SK-N-SH (cell line): ENCODE data around the gene ACER3. TPM values are rescaled to one million over a fixed set of nuclear protein-coding genes. Genes with fewer than 3 reads are reported as not detected.

Experiments used
- CTCF ChIA-PET: fragments of 300-600, 350-600 bp; formaldehyde crosslinking; extraction: SDS; loops from one replicate; lab custom pipeline; 2021; lab: Yijun Ruan, JAX
- POLR2A ChIA-PET: fragments of 350-600 bp; sonication (Branson Sonifier 250); formaldehyde crosslinking; extraction: SDS; loops from one replicate; lab custom pipeline; 2020; ENCODE audit warnings: antibody characterized with exemption, inconsistent platforms; lab: Yijun Ruan, JAX
- DNase-seq: peaks from one replicate; pipeline ENCODE4 v3.0.0; 2012
- H2AFZ ChIP-seq: fragments of 200-600 bp; sonication (generic); 2 replicates; pipeline ENCODE4 v1.8.1; 2016; ENCODE audit warnings: antibody characterized with exemption, mild to moderate bottlenecking, low read depth
- H3F3A ChIP-seq: fragments of 200-600 bp; sonication (generic); replicated peaks from 2 replicates; pipeline ENCODE3; 2016; ENCODE audit warnings: antibody characterized with exemption, mild to moderate bottlenecking; ENCODE audit not compliant: insufficient read depth
- H3K27ac ChIP-seq, 2 experiments: fragments of 200-500 bp in 1 of 2; fragments of 200-600 bp in 1 of 2; sonication (Bioruptor generic) in 1 of 2; sonication (generic), shearing (Covaris generic) in 1 of 2; 2 replicates each; pipeline versions ENCODE4 v1.5.1 to v1.6.1; 2014 to 2016; ENCODE audit warnings: low read depth in 2 of 2, inconsistent platforms in 1 of 2, low read length in 1 of 2, mild to moderate bottlenecking in 1 of 2, mixed read lengths in 1 of 2
- H3K27me3 ChIP-seq: fragments of 200-600 bp; sonication (generic), shearing (Covaris generic); 2 replicates; pipeline ENCODE4 v1.6.1; 2016; ENCODE audit warnings: mixed run types; ENCODE audit not compliant: insufficient read depth
- H3K36me3 ChIP-seq, 2 experiments: fragments of 200-500 bp in 1 of 2; fragments of 200-600 bp in 1 of 2; sonication (Bioruptor generic) in 1 of 2; sonication (generic) in 1 of 2; replicated peaks in 1 of 2; 2 replicates each; pipeline versions ENCODE3 to v1.5.1; 2014 to 2016; ENCODE audit warnings: low read length in 1 of 2, mild to moderate bottlenecking in 1 of 2; ENCODE audit not compliant: insufficient read depth in 2 of 2, control insufficient read depth in 1 of 2
- H3K4me1 ChIP-seq, 2 experiments: fragments of 200-500 bp in 1 of 2; fragments of 200-600 bp in 1 of 2; sonication (Bioruptor generic) in 1 of 2; sonication (generic), shearing (Covaris generic) in 1 of 2; 2 replicates each; pipeline versions ENCODE4 v1.5.1 to v1.6.1; 2014 to 2016; ENCODE audit warnings: low read depth in 1 of 2, low read length in 1 of 2, mixed run types in 1 of 2; ENCODE audit not compliant: insufficient read depth in 2 of 2, control insufficient read depth in 1 of 2
- H3K4me2 ChIP-seq: fragments of 200-600 bp; sonication (generic), shearing (Covaris generic); 2 replicates; pipeline ENCODE4 v1.6.1; 2017; ENCODE audit warnings: mixed run types
- H3K4me3 ChIP-seq, 2 experiments: fragments of 200-500 bp in 1 of 2; fragments of 200-600 bp in 1 of 2; sonication (Bioruptor generic) in 1 of 2; sonication (generic), shearing (Covaris generic) in 1 of 2; 2 replicates each; pipeline versions ENCODE4 v1.5.1 to v1.8.1; 2014 to 2016; ENCODE audit warnings: low read depth in 2 of 2, inconsistent platforms in 1 of 2, low read length in 1 of 2, mild to moderate bottlenecking in 1 of 2, mixed read lengths in 1 of 2, moderate library complexity in 1 of 2
- H3K79me2 ChIP-seq: fragments of 200-600 bp; sonication (generic); 2 replicates; pipeline ENCODE4 v1.8.1; 2017; ENCODE audit warnings: mild to moderate bottlenecking; ENCODE audit not compliant: insufficient read depth
- H3K9ac ChIP-seq: fragments of 200-600 bp; sonication (generic); 2 replicates; pipeline ENCODE4 v1.6.1; 2017; ENCODE audit warnings: mixed run types
- H3K9me2 ChIP-seq: fragments of 200-600 bp; sonication (generic); 2 replicates; pipeline ENCODE4 v1.6.1; 2017; ENCODE audit warnings: mixed run types
- H3K9me3 ChIP-seq: fragments of 200-600 bp; sonication (generic); 2 replicates; pipeline ENCODE4 v1.6.1; 2017; ENCODE audit warnings: mixed run types, mild to moderate bottlenecking, moderate library complexity
- H4K20me1 ChIP-seq: fragments of 200-600 bp; sonication (generic); 2 replicates; pipeline ENCODE4 v1.6.1; 2017; ENCODE audit warnings: mild to moderate bottlenecking, mixed run types; ENCODE audit not compliant: insufficient read depth
- CHD2 ChIP-seq: fragments of 150-350 bp; IDR thresholded peaks from 2 replicates; pipeline ENCODE4 v1.6.1; 2018; ENCODE audit warnings: low read length; ENCODE audit not compliant: partially characterized antibody
- ELF1 ChIP-seq: IDR thresholded peaks from 2 replicates; pipeline ENCODE4 v1.4.0; 2012
- FOSL2 ChIP-seq: IDR thresholded peaks from 2 replicates; pipeline ENCODE4 v1.4.0; 2012; ENCODE audit warnings: low read depth, mild to moderate bottlenecking, moderate library complexity, borderline replicate concordance
- GABPA ChIP-seq: IDR thresholded peaks from 2 replicates; pipeline ENCODE4 v1.4.0; 2012; ENCODE audit warnings: low read depth, mild to moderate bottlenecking
- JUND ChIP-seq: IDR thresholded peaks from 2 replicates; pipeline ENCODE4 v1.4.0; 2012
- MEF2A ChIP-seq: IDR thresholded peaks from 2 replicates; pipeline ENCODE4 v1.4.0; 2012; ENCODE audit warnings: low read depth, borderline replicate concordance
- MXI1 ChIP-seq: IDR thresholded peaks from 2 replicates; pipeline ENCODE4 v1.6.1; 2012; ENCODE audit warnings: mild to moderate bottlenecking, low read depth, low read length, improper control_type of control experiment
- POLR2AphosphoS5 ChIP-seq: IDR thresholded peaks from 2 replicates; pipeline ENCODE4 v1.6.1; 2012; ENCODE audit warnings: low read depth, low read length
- RAD21 ChIP-seq: IDR thresholded peaks from 2 replicates; pipeline ENCODE4 v1.6.1; 2012; ENCODE audit warnings: mild to moderate bottlenecking, low read length
- RCOR1 ChIP-seq: fragments of 150-350 bp; IDR thresholded peaks from 2 replicates; pipeline ENCODE4 v1.6.1; 2017; ENCODE audit warnings: antibody characterized with exemption, low read length
- RXRA ChIP-seq: IDR thresholded peaks from 2 replicates; pipeline ENCODE4 v1.4.0; 2012; ENCODE audit warnings: low read depth, mild to moderate bottlenecking, borderline replicate concordance
- SMC3 ChIP-seq: IDR thresholded peaks from 2 replicates; pipeline ENCODE4 v1.6.1; 2012; ENCODE audit warnings: low read depth, low read length, improper control_type of control experiment
- TAF1 ChIP-seq: IDR thresholded peaks from 2 replicates; pipeline ENCODE4 v1.6.1; 2012; ENCODE audit warnings: low read depth, mild to moderate bottlenecking, low read length, moderate library complexity, borderline replicate concordance
- WGBS: methylation state at CpG from one replicate; pipeline ENCODE4 v1.1.6; 2017; ENCODE audit warnings: low lambda C conversion rate; 5-methylcytosine and 5-hydroxymethylcytosine counted together
- polyA plus RNA-seq, 3 experiments: library from polyadenylated mRNA; depleted of rRNA; stranded (reverse); fragments of >200 nt; gene quantifications; 2 replicates each; pipeline ENCODE4 v1.2.3, GENCODE V29; 2012
- TF ChIP-seq, protein P1 (sequence below): IDR thresholded peaks from 2 replicates; pipeline ENCODE4 v1.4.0; 2012; ENCODE audit warnings: low read depth, borderline replicate concordance
- TF ChIP-seq, protein P2 (sequence below): IDR thresholded peaks from 2 replicates; pipeline ENCODE4 v1.4.0; 2012; ENCODE audit warnings: low read depth, borderline replicate concordance
- TF ChIP-seq, protein P3 (sequence below): fragments of 200-600 bp; sonication (generic); IDR thresholded peaks from 2 replicates; pipeline ENCODE4 v1.6.1; 2017; ENCODE audit warnings: antibody characterized with exemption, mild to moderate bottlenecking, moderate library complexity
- TF ChIP-seq, protein P4 (sequence below): IDR thresholded peaks from 2 replicates; pipeline ENCODE4 v1.4.0; 2012; ENCODE audit warnings: low read depth

Gene ACER3
- polyA plus RNA-seq, 1 of the 3 experiments (the other 2 are of a cell fraction): 5.4 TPM

DNA sequence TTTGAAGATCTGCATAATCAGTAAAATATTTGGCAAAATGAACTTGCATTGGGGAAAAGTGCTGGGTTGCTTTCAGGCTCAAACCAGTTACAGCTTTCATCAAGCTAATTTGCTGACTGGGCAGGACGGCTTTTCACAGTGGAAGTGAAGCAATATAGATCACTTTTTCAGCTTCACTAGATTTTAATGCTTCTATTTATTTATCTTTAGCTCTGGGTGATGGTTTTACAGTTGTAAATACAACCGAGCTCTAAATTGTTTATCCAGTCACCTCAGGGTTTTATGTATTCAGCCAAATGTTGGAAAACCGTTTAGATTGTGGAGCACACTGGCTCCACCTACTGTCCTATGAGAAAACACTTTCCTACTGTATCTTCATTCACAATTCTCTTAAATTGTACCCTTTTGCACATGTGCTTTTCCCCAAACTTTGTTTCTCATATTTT, 58.2 kb downstream of the ACER3 start (continued):
- TF ChIP-seq MEF2A: no peak
- TF ChIP-seq, all 33 proteins: peak for 4

DNA sequence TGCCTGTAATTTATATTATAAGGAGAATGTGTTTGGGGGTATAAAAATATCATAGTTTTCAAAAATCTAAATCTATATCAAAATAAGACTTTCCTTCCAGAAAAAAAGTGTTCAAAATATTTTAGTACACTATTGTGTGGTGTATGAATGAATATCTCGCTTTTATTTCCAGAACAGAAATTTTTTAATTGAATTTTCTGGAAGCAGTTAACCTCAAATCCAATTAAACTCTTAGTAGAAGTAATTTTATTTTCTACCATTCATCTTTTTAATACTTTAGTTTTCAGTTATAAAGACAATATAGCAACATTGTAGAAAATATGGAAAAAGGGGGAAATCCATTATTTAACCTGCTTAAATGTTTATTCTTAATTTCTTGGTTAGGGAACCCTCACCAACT, 58.7 kb downstream of the ACER3 start:
- TF ChIP-seq FOSL2 (no peak), RAD21 (no peak), GABPA (no peak), TAF1 (no peak), RXRA (no peak), RCOR1 (no peak)
- TF ChIP-seq, protein P1, sequence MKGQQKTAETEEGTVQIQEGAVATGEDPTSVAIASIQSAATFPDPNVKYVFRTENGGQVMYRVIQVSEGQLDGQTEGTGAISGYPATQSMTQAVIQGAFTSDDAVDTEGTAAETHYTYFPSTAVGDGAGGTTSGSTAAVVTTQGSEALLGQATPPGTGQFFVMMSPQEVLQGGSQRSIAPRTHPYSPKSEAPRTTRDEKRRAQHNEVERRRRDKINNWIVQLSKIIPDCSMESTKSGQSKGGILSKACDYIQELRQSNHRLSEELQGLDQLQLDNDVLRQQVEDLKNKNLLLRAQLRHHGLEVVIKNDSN: no peak
- TF ChIP-seq, protein P2, sequence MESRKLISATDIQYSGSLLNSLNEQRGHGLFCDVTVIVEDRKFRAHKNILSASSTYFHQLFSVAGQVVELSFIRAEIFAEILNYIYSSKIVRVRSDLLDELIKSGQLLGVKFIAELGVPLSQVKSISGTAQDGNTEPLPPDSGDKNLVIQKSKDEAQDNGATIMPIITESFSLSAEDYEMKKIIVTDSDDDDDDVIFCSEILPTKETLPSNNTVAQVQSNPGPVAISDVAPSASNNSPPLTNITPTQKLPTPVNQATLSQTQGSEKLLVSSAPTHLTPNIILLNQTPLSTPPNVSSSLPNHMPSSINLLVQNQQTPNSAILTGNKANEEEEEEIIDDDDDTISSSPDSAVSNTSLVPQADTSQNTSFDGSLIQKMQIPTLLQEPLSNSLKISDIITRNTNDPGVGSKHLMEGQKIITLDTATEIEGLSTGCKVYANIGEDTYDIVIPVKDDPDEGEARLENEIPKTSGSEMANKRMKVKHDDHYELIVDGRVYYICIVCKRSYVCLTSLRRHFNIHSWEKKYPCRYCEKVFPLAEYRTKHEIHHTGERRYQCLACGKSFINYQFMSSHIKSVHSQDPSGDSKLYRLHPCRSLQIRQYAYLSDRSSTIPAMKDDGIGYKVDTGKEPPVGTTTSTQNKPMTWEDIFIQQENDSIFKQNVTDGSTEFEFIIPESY: no peak
- H3K27me3 ChIP-seq: no peaks in the 10 kb centered on the region
- H3K36me3 ChIP-seq: no peaks in the 10 kb centered on the region
- POLR2A ChIA-PET: no interaction called here
- WGBS: 1% methylated on average over 1 of the region's 1 CpG
- H3K9me3 ChIP-seq: no peaks in the 10 kb centered on the region
- no peak overlapping the region for H3K4me2 ChIP-seq
- H4K20me1 ChIP-seq: no peaks in the 10 kb centered on the region; the same call in 1 of the 2 replicates
- CTCF ChIA-PET: interaction anchor here (0.8 to 6.9 kb wide), 79 partner anchors 8 to 921 kb away, joined by 3 to 216 read pairs (median 5); partner anchors contain the start of genes AQP11, B3GNT6 and TSKU
- H2AFZ ChIP-seq: no peak overlapping the region
- DNase-seq: no peak
- no peaks in the 10 kb centered on the region for H3K9me2 ChIP-seq
- H3K4me1 ChIP-seq: peaks cover 3 to 9% of the 10 kb centered on the region in 2 experiments; a peak in 2 of 4 replicates
- no peaks in the 10 kb centered on the region for H3K79me2 ChIP-seq
- no peaks in the 10 kb centered on the region for H3F3A ChIP-seq
- H3K27ac ChIP-seq: no peak overlapping the region
- H3K9ac ChIP-seq: no peak overlapping the region
- H3K4me3 ChIP-seq: no peak overlapping the region

DNA sequence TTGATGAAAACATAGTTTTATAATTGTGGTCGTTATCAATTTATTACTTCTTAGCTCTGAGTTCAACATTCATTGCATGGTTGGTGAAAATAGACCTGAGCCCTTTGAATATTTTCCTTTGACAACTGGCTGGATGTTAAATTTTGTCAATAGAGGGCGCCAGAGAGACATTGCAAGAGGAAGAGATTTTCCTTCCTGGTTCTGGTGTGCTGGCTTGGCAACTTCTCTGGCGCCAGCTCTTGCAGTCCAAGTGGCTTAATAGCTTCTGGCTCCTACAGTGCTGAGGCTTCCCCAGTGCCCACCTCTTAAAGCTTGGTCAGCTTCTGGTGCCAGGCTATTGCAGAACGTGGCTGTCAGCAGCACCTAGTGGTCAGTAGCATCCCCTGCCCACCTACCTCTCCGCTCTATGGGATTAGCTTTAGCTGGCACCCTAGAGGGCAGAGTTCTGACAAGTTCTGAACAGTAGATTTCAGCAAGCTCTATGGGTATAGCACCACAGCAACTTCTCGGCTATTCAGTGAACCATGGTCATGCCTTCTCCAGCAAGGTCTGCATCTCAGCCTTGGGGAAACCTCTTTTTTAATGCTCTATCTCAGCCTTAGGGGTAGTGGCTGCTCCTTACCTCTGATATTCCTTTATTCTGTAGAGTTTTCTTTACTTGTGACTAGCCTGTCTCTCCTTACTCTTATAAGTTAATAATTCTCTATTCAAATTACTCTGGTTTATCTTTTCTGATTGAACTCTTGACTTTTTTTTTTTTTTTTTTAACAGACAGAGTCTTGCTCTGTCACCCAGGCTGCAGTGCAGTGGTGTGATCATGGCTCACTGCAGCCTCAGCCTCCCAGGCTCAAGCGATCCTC, 59.4 kb downstream of the ACER3 start:
- H3K27me3 ChIP-seq: no peaks in the 10 kb centered on the region
- H2AFZ ChIP-seq: no peak overlapping the region; the same call in 1 of the 2 replicates
- H3K27ac ChIP-seq: no peak overlapping the region
- ChIA-PET POLR2A (no interaction called here), CTCF (interaction anchor here (0.7 to 6.9 kb wide), 83 partner anchors 9 to 670 kb away, joined by 3 to 216 read pairs (median 5); partner anchors contain the start of genes AQP11, B3GNT6 and TSKU)
- H3K9me2 ChIP-seq: no peaks in the 10 kb centered on the region
- WGBS: 39% methylated on average over 7 of the region's 7 CpGs
- peak; percentile 66 for DNase-seq
- H3K4me2 ChIP-seq: no peak overlapping the region; the same call in 1 of the 2 replicates
- H3F3A ChIP-seq: no peaks in the 10 kb centered on the region
- H3K9me3 ChIP-seq: no peaks in the 10 kb centered on the region
- H3K4me1 ChIP-seq: peaks cover 3 to 9% of the 10 kb centered on the region in 2 experiments; a peak in 2 of 4 replicates
- H3K4me3 ChIP-seq: peak overlapping the region; percentile 12 to 41; a peak in 3 of 4 replicates
- no peak overlapping the region for H3K9ac ChIP-seq
- H3K79me2 ChIP-seq: no peaks in the 10 kb centered on the region
- no peaks in the 10 kb centered on the region; the same call in 1 of the 2 replicates for H4K20me1 ChIP-seq
- H3K36me3 ChIP-seq: no peaks in the 10 kb centered on the region
- TF ChIP-seq RAD21 (peak; percentile 79), ELF1 (peak; percentile 65), MXI1 (0 out of 2 replicates have a peak, but pooled peaks have one; percentile 25), JUND (no peak), SMC3 (peak; percentile 33), GABPA (no peak), POLR2AphosphoS5 (no peak), CHD2 (peak; percentile 26)
- TF ChIP-seq, protein P3, sequence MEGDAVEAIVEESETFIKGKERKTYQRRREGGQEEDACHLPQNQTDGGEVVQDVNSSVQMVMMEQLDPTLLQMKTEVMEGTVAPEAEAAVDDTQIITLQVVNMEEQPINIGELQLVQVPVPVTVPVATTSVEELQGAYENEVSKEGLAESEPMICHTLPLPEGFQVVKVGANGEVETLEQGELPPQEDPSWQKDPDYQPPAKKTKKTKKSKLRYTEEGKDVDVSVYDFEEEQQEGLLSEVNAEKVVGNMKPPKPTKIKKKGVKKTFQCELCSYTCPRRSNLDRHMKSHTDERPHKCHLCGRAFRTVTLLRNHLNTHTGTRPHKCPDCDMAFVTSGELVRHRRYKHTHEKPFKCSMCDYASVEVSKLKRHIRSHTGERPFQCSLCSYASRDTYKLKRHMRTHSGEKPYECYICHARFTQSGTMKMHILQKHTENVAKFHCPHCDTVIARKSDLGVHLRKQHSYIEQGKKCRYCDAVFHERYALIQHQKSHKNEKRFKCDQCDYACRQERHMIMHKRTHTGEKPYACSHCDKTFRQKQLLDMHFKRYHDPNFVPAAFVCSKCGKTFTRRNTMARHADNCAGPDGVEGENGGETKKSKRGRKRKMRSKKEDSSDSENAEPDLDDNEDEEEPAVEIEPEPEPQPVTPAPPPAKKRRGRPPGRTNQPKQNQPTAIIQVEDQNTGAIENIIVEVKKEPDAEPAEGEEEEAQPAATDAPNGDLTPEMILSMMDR: peak; percentile 97
- TF ChIP-seq, protein P4, sequence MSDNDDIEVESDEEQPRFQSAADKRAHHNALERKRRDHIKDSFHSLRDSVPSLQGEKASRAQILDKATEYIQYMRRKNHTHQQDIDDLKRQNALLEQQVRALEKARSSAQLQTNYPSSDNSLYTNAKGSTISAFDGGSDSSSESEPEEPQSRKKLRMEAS: no peak
